ENCODE measurements around the gene BHLHA15. TPM values are rescaled to one million over a fixed set of nuclear protein-coding genes. Genes with fewer than 3 reads are reported as not detected.

Gene BHLHA15
- total RNA-seq, 1 experiment from 2014 or later, result 5.2 TPM

DNA sequence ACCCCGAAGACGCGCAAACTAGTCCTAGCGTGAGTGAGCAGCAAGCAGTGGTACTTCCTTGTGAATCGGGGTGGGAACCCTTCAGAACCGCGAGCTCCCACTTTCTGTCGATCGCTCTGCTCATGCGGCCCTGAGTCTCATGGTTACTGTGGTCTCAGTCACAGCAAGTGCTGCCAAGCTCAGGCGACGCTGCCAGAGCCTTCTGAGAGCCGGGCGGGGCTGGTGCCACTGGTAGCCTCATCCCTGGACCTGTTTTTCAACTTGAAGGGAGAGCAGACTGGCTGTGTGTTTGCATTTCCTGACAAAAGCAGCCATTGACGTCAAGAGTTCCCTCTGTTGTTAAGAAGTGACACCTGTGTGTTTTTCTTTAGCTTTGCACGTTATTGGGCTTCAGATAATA, 32.9 kb upstream of the BHLHA15 start (continued):
- TF ChIP-seq, protein P1, sequence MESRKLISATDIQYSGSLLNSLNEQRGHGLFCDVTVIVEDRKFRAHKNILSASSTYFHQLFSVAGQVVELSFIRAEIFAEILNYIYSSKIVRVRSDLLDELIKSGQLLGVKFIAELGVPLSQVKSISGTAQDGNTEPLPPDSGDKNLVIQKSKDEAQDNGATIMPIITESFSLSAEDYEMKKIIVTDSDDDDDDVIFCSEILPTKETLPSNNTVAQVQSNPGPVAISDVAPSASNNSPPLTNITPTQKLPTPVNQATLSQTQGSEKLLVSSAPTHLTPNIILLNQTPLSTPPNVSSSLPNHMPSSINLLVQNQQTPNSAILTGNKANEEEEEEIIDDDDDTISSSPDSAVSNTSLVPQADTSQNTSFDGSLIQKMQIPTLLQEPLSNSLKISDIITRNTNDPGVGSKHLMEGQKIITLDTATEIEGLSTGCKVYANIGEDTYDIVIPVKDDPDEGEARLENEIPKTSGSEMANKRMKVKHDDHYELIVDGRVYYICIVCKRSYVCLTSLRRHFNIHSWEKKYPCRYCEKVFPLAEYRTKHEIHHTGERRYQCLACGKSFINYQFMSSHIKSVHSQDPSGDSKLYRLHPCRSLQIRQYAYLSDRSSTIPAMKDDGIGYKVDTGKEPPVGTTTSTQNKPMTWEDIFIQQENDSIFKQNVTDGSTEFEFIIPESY (IDR thresholded peaks at IDR 0.05; ENCODE audit: extremely low read depth, insufficient replicate concordance, low read length), result no peak
- TF ChIP-seq CEBPB (IDR thresholded peaks at IDR 0.05; ENCODE audit: low read depth) (no peak), JUND (IDR thresholded peaks at IDR 0.05) (no peak), POLR2AphosphoS5 (IDR thresholded peaks at IDR 0.05; ENCODE audit: low read depth, low read length) (no peak)
- TF ChIP-seq, protein P2, sequence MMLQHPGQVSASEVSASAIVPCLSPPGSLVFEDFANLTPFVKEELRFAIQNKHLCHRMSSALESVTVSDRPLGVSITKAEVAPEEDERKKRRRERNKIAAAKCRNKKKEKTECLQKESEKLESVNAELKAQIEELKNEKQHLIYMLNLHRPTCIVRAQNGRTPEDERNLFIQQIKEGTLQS (IDR thresholded peaks at IDR 0.05), result no peak

DNA sequence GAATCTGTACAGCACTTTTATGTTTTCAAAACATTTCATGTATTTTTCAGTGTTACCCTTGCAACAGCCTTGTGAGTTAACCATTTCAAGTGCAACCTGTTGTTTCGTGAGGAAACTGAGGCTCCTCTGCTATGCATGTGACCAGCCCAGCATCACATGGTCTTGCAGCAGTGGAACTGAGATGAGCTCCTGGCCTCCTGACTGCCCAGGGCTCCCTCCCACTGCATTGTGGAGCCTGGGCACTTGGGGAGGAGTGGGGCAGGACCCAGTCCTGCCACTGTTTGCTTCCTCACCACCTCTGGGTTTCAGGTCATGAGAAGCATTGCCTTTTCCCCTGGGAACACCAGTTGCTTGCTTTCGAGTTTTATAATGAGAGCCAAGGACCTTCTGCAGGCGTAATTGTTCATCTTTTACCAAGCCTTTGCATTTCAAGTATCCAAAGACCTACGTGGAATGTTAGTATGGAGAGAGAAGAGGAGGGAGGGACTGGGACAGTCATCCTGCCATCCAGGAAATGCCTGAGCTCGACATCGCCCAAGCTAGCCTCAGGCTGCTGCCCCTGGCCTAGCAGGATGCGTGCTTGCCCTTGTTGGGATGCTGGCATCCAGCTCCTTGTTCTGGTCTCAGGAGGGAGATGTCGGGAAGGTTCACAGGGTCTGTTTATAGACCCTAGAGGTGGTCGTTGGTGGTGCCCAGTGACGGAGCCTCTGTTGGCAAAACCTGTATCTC, 32.3 kb upstream of the BHLHA15 start:
- Histone ChIP-seq H3K79me2 (ENCODE audit: insufficient read depth, low read length) (no peaks in the 10 kb centered on the region), H3K9me3 (ENCODE audit: control insufficient read depth in 1 of 2, insufficient read depth in 1 of 2, low read depth in 1 of 2, low read length in 2 of 2) (no peaks in the 10 kb centered on the region), H3K27me3 (ENCODE audit: insufficient read depth, low read length) (no peaks in the 10 kb centered on the region), H3K27ac (ENCODE audit: low read depth, low read length) (no peak overlapping the region), H3K4me3 (replicated peaks in 1 of 2; ENCODE audit: low read depth in 1 of 2, low read length in 2 of 2) (no peak overlapping the region), H3K9ac (ENCODE audit: low read length) (no peak overlapping the region), H2AFZ (ENCODE audit: low read depth, low read length, poor library complexity, severe bottlenecking) (no peak overlapping the region), H3K4me1 (ENCODE audit: control insufficient read depth in 1 of 2, insufficient read depth in 2 of 2, low read length in 2 of 2) (no peaks in the 10 kb centered on the region), H4K20me1 (ENCODE audit: insufficient read depth) (no peaks in the 10 kb centered on the region), H3K9me2 (ENCODE audit: insufficient read depth) (no peaks in the 10 kb centered on the region), H3K36me3 (ENCODE audit: control insufficient read depth in 1 of 2, insufficient read depth in 2 of 2, low read length in 2 of 2) (0 out of 4 replicates have a peak, but pooled peaks cover 0 to 3% of the 10 kb centered on the region in 2 experiments), H3K4me2 (ENCODE audit: low read length) (no peak overlapping the region)
- BruUV-seq (replicated peaks), result no TSS peak
- DNase-seq (ENCODE audit: low read depth, low spot score) (no peak), ATAC-seq (no peak)
- ChIA-PET RAD21 (ENCODE audit: low non-redundant PET in 1 of 2, low total read pairs in 2 of 2, uncharacterized antibody in 2 of 2, unreplicated experiment in 2 of 2) (no interaction called here), POLR2A (no interaction called here), CTCF (no interaction called here)
- TF ChIP-seq ZNF274 (IDR thresholded peaks at IDR 0.05; ENCODE audit: low read depth, low read length) (no peak), EZH2 (IDR thresholded peaks at IDR 0.05) (no peak), FOSL1 (IDR thresholded peaks at IDR 0.05; ENCODE audit: low read depth) (no peak), ZFX (IDR thresholded peaks at IDR 0.05) (no peak), POLR2A (IDR thresholded peaks at IDR 0.05; ENCODE audit: borderline replicate concordance, extremely low read depth, insufficient read depth, insufficient read length) (no peak), EZH2phosphoT487 (IDR thresholded peaks at IDR 0.05; ENCODE audit: borderline replicate concordance) (no peak), EGR1 (IDR thresholded peaks at IDR 0.05; ENCODE audit: low read depth) (no peak), SRF (IDR thresholded peaks at IDR 0.05; ENCODE audit: low read depth) (no peak), CBX3 (IDR thresholded peaks at IDR 0.05; ENCODE audit: low read depth) (no peak)
- TF ChIP-seq, protein P2 (IDR thresholded peaks at IDR 0.05), result no peak
- TF ChIP-seq, protein P1 (IDR thresholded peaks at IDR 0.05; ENCODE audit: extremely low read depth, insufficient replicate concordance, low read length), result no peak
- intact Hi-C loops (cut with micrococcal nuclease), result no loop called here
